SH-SY5Y (cell line): Measurements from ENCODE around the gene DHRS9.

Source experiments
- GATA2 ChIP-seq: IDR thresholded peaks from 2 replicates; pipeline ENCODE4 v1.6.1; 2011; ENCODE audit warnings: mild to moderate bottlenecking, low read depth, low read length
- GATA3 ChIP-seq: IDR thresholded peaks from 2 replicates; pipeline ENCODE4 v1.6.1; 2011; ENCODE audit warnings: low read depth, mild to moderate bottlenecking, low read length, moderate library complexity

DNA sequence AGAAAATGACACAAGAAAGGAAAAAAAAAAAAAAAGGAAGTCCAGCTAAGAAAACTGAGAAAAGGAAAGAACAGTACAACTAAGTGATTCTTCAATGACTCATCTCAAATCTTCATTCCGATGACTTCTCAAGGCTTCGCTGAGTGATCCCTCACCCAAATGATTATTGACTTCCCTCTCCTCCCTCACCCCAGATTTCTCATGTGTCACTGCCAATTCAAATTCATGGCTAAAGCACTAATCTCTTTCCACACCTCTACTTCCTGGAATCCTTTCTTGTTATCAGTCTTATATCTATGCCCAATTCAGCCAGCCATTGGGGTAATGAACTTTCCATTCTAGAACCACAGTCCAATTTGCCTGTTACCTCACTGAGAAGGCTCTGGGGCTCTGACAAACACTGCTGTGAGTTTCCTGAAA, 31.0 kb upstream of the DHRS9 start:
- TF ChIP-seq GATA2 = no peak
- no peak for TF ChIP-seq GATA3
